ENCODE results near the gene ECHS1. TPM values are rescaled to one million over a fixed set of nuclear protein-coding genes. Genes with fewer than 3 reads are reported as not detected.
"Not testable (repeated sequence)": the region's sequence is repeated elsewhere in the genome, so short reads cannot be mapped to it uniquely, and the experiment has no call there.

ECHS1 gene
- polyA plus RNA-seq, 3 donors: 34.6 to 102 (median 85.1) TPM

- H3K27ac ChIP-seq (ENCODE audit: low read depth in 1 of 2, low read length in 2 of 2): no peak overlapping the region
- Mint-ChIP-seq H3K9me3 (peaks cover 0 to 2% (median 0%) of the 10 kb centered on the region in 7 donors), H3K4me3 (peak overlapping the region in 1 of 2 donors; percentile 39), H3K27me3 (ENCODE audit: low read depth in 3 of 3) (peaks cover 6 to 23% (median 19%) of the 10 kb centered on the region in 3 donors), H3K27ac (no peak overlapping the region), H3K36me3 (peaks cover 0 to 6% of the 10 kb centered on the region in 2 donors), H3K4me1 (peaks cover 36% of the 10 kb centered on the region)
- H3K9me3 ChIP-seq (replicated peaks in 1 of 2; ENCODE audit: control insufficient read depth in 1 of 2, insufficient read depth in 1 of 2, low read length in 2 of 2): no peaks in the 10 kb centered on the region
- H3K36me3 ChIP-seq (replicated peaks in 1 of 2; ENCODE audit: control insufficient read depth in 1 of 2, insufficient read depth in 2 of 2, low read length in 2 of 2): no peaks in the 10 kb centered on the region
- H3K4me1 ChIP-seq (ENCODE audit: control insufficient read depth in 1 of 2, insufficient read depth in 2 of 2, low read length in 2 of 2): peaks cover 43 to 55% of the 10 kb centered on the region in 2 donors
- no peak for DNase-seq
- WGBS (ENCODE audit: insufficient coverage): 94% methylated on average over 27 of the region's 30 CpGs
- no peak for TF ChIP-seq CTCF (IDR thresholded peaks at IDR 0.05)
- H3K79me2 ChIP-seq (ENCODE audit: insufficient read depth, low read length): peaks cover 2% of the 10 kb centered on the region
- H3K9ac ChIP-seq (ENCODE audit: insufficient read depth, low read length, poor library complexity, severe bottlenecking): peak overlapping the region; percentile 62
- intact Hi-C loops (cut with micrococcal nuclease): loop anchor here in 1 of 2 donors (10.0 kb wide), 1 partner anchor 1072 kb away; the partner anchor contains the start of gene STK32C
- peak overlapping the region; percentile 90 for H3K4me2 ChIP-seq (replicated peaks; ENCODE audit: extremely low read depth, low read length, poor library complexity, severe bottlenecking)
- H2AFZ ChIP-seq (ENCODE audit: insufficient read depth, low read depth, low read length, poor library complexity, severe bottlenecking): peak overlapping the region; percentile 91
- peaks cover 0 to 6% of the 10 kb centered on the region in 2 donors for H3K27me3 ChIP-seq (ENCODE audit: control insufficient read depth in 2 of 2, insufficient read depth in 2 of 2, low read length in 2 of 2)
- peak overlapping the region in 1 of 3 experiments; percentile 88 for H3K4me3 ChIP-seq (replicated peaks in 1 of 3; ENCODE audit: low read depth in 2 of 3, low read length in 3 of 3)
- H4K20me1 ChIP-seq (ENCODE audit: insufficient read depth, low read length): no peaks in the 10 kb centered on the region
Observed at GRCh38 chr10:133377025-133377817, 4.1 kb upstream of the ECHS1 start.

GRCh38 chr10:133376183-133376582 lies 3.0 kb upstream of the ECHS1 start:
- not testable (repeated sequence) for H3K9me3 Mint-ChIP-seq; DNase-seq; H3K36me3 ChIP-seq (replicated peaks in 1 of 2; ENCODE audit: control insufficient read depth in 1 of 2, insufficient read depth in 2 of 2, low read length in 2 of 2); H3K4me2 ChIP-seq (replicated peaks; ENCODE audit: extremely low read depth, low read length, poor library complexity, severe bottlenecking); H2AFZ ChIP-seq (ENCODE audit: insufficient read depth, low read depth, low read length, poor library complexity, severe bottlenecking); H3K27ac ChIP-seq (ENCODE audit: low read depth in 1 of 2, low read length in 2 of 2); H3K9ac ChIP-seq (ENCODE audit: insufficient read depth, low read length, poor library complexity, severe bottlenecking); H3K9me3 ChIP-seq (replicated peaks in 1 of 2; ENCODE audit: control insufficient read depth in 1 of 2, insufficient read depth in 1 of 2, low read length in 2 of 2); H3K36me3 Mint-ChIP-seq; H3K27me3 ChIP-seq (ENCODE audit: control insufficient read depth in 2 of 2, insufficient read depth in 2 of 2, low read length in 2 of 2); H3K79me2 ChIP-seq (ENCODE audit: insufficient read depth, low read length); H3K27ac Mint-ChIP-seq; H3K4me3 ChIP-seq (replicated peaks in 1 of 3; ENCODE audit: low read depth in 2 of 3, low read length in 3 of 3); H4K20me1 ChIP-seq (ENCODE audit: insufficient read depth, low read length); H3K4me3 Mint-ChIP-seq
- 100% methylated on average over 1 of the region's 5 CpGs for WGBS (ENCODE audit: insufficient coverage)
- intact Hi-C loops (cut with micrococcal nuclease): loop anchor here in 1 of 2 donors (10.0 kb wide), 1 partner anchor 1071 kb away; the partner anchor contains the start of gene STK32C
- Mint-ChIP-seq H3K4me1 (peaks cover 32% of the 10 kb centered on the region), H3K27me3 (ENCODE audit: low read depth in 3 of 3) (peaks cover 6 to 23% (median 21%) of the 10 kb centered on the region in 3 donors)
- H3K4me1 ChIP-seq (ENCODE audit: control insufficient read depth in 1 of 2, insufficient read depth in 2 of 2, low read length in 2 of 2): peaks cover 42 to 53% of the 10 kb centered on the region in 2 donors

Data from CD14-positive monocyte (primary cell).